Measurements from ENCODE around the gene AFAP1L1.

AFAP1L1 gene

DNA sequence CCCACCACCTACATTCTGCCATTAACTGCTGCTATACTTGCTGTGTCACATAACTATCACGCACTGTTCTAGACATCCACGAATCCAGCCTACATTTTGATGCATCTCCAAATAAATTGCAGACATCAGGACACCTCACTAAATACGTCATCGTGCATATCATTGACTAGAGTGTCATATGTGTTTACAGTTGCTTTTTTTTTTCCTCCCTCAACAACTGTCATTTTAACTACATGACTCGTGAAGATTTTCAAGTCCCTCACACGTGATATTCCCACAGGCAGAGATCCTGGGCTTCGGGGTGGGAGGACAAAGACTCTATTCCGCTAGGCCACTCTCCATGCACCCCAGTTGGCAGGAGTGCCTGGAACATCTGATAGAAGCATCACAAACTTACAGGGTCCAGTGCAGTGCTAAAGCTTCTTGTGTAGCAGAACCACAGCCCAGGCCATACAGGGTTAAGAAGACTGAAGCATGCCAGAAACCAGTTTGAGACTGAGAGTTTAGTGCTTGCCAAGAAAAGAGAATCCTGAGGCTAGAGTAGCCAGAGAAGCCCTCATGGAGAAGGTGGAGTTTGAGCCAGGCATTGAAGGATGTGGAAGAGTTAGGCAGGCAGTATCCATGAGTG, 87.3 kb downstream of the AFAP1L1 start:
- peak overlapping the region; percentile 80 for H3K4me3 ChIP-seq (ENCODE audit: low read depth, low read length)

DNA sequence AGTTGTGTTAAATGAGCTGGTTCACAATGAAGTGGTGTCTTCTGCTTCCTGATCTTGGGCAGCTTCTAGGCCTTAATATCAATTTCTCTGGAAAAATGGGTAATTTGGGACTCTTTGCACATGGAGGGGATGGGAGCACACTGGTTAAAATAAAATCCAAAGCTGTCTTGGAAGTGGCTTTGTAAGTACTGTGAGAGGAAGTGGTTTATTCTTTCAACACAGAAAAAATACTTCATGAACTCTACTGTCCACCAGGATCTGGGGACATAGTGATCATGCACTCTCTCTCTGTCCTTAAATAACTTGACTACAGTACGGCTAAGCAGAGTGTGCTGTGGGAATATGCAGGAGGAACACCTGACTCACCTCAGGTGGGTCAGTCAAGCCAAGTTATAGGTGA, 88.6 kb downstream of the AFAP1L1 start:
- H3K4me3 ChIP-seq (ENCODE audit: low read depth, low read length), result no peak overlapping the region
- TF ChIP-seq, protein P1, sequence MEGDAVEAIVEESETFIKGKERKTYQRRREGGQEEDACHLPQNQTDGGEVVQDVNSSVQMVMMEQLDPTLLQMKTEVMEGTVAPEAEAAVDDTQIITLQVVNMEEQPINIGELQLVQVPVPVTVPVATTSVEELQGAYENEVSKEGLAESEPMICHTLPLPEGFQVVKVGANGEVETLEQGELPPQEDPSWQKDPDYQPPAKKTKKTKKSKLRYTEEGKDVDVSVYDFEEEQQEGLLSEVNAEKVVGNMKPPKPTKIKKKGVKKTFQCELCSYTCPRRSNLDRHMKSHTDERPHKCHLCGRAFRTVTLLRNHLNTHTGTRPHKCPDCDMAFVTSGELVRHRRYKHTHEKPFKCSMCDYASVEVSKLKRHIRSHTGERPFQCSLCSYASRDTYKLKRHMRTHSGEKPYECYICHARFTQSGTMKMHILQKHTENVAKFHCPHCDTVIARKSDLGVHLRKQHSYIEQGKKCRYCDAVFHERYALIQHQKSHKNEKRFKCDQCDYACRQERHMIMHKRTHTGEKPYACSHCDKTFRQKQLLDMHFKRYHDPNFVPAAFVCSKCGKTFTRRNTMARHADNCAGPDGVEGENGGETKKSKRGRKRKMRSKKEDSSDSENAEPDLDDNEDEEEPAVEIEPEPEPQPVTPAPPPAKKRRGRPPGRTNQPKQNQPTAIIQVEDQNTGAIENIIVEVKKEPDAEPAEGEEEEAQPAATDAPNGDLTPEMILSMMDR (IDR thresholded peaks at IDR 0.05; ENCODE audit: low read depth, low read length), result no peak

More for the DNA sequence above, 87.3 kb downstream of the AFAP1L1 start:
- TF ChIP-seq, protein P1 (IDR thresholded peaks at IDR 0.05; ENCODE audit: low read depth, low read length), result no peak

DNA sequence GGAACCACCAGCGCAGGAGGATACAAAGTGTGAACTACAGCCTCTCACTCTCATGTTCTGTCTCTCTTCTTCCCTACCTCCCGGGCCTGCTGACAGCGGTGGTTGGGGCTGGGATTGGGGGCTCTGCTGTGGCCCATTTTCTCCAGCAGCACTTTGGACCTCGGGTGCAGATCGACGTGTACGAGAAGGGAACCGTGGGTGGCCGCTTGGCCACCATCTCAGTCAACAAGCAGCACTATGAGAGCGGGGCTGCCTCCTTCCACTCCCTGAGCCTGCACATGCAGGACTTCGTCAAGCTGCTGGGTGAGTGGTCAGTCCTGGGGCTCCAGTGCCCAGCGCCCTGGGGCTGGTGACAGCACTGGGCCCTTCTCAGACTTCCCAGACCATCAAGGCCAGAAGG, 90.9 kb downstream of the AFAP1L1 start:
- TF ChIP-seq, protein P1 (IDR thresholded peaks at IDR 0.05; ENCODE audit: low read depth, low read length), result no peak
- H3K4me3 ChIP-seq (ENCODE audit: low read depth, low read length), result no peak overlapping the region

DNA sequence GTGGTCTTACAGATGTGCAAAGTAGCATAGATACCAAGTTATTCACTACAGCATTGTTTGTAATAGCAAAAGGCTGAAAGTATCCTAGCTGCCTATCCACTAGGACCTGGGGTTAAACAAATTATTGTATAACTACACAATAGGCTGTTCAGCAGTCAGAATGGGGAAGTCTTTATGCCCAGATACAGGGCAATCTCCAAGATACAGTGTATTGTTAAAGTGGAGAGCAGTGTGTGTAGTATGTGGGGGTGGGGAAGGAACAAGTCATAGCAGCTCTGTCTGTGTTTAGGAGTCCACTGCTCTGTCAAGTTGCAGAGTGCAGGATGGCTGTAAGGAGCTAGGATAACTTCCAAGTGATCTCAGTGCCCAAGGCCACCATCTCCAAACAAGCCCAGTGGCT, 91.7 kb downstream of the AFAP1L1 start:
- no peak overlapping the region for H3K4me3 ChIP-seq (ENCODE audit: low read depth, low read length)
- TF ChIP-seq, protein P1 (IDR thresholded peaks at IDR 0.05; ENCODE audit: low read depth, low read length), result no peak

DNA sequence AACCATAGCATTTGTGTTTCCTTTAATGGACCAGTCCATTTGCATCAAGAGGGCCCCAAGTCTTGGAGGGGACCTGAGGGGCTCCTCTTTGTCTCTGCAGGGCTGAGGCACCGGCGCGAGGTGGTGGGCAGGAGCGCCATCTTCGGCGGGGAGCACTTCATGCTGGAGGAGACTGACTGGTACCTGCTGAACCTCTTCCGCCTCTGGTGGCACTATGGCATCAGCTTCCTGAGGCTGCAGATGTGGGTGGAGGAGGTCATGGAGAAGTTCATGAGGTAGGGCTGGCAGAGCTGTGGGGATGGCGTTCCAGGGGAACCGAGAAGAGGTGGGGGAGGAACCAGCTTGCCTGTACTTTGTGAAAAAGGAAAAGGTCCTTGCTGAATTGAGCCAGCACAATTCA, 92.3 kb downstream of the AFAP1L1 start:
- H3K4me3 ChIP-seq (ENCODE audit: low read depth, low read length), result no peak overlapping the region
- TF ChIP-seq, protein P1 (IDR thresholded peaks at IDR 0.05; ENCODE audit: low read depth, low read length), result no peak

DNA sequence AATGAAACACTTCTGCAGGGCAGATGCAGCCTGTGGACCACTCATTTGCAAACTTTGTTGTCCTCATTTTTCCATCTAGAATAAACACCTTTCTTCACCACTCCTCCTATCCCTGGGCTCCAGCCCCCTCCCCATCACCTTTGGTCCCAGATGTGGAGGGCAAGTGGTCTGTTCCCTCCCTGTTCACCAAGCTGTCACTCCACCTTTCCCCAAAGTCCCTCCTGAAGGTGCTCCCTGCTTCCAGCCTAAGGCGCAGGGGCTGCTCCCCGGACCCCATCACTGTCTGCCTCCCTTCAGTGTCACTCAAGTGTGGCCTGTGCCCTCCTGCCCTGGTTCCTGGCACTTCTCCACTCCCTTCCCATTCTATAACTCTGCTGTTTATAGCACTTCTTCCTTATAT, 93.1 kb downstream of the AFAP1L1 start:
- no peak overlapping the region for H3K4me3 ChIP-seq (ENCODE audit: low read depth, low read length)
- TF ChIP-seq, protein P1 (IDR thresholded peaks at IDR 0.05; ENCODE audit: low read depth, low read length), result no peak

DNA sequence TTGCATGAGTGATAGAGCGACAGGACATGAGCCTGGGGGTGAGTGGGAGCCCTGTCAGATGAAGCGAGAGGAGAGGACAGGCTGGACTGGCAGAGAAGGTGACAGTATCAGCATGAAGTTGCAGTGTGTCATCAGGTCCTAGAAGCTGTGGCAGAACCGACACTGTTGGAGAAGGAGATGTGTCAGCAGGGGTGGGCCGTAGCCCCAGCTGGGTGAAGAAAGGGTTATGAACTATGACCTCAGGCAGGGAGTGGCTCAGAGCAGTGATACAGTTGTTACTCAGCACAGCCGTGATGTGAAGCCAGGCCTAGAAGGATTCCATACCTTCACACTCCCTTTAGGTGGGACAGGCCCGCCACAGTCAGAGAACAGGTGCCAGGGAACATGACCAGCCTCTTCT, 93.8 kb downstream of the AFAP1L1 start:
- TF ChIP-seq, protein P1 (IDR thresholded peaks at IDR 0.05; ENCODE audit: low read depth, low read length), result no peak

More for the DNA sequence above, 93.8 kb downstream of the AFAP1L1 start:
- no peak overlapping the region for H3K4me3 ChIP-seq (ENCODE audit: low read depth, low read length)
